NCI-H1436 treated with DMSO at 0.1 percent for 48 hours (cell line): ENCODE measurements around the gene POLR2J2.
"Not testable (repeated sequence)": the region's sequence is repeated elsewhere in the genome, so short reads cannot be mapped to it uniquely, and the experiment has no call there.

Experiments used
- DNase-seq: peaks from one replicate; lab custom pipeline; 2025; lab: John Stamatoyannopoulos, UW

POLR2J2 gene

GRCh38 chr7:102671166-102671955 lies at the start of gene POLR2J2:
Gene POLR2J2, minus strand, starts transcription at chr7:102671663. Its CDS starts 62 bp downstream, at chr7:102671601.
- not testable (repeated sequence) for DNase-seq

DNA sequence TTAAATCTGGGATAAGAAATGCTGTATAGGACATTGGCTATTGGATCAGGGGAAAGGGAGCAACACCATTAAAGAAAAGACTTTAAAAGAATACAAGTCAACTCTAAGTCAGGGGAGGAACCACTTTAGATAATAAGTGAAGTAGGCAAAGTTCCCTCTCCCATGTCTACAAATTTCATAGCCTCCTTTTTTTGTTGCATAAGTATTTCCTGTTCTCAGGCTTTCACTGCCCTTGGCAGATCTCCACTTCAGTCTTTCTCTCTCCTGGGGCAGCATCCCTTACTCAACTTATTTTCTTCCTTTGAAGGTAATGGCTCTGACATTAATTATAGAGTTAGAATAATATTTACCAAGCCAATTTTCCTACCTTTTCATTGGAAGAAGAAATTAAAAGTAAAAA lies 47.0 kb upstream of the POLR2J2 start:
- DNase-seq, result not testable (repeated sequence)

GRCh38 chr7:102715718-102716117 lies 44.3 kb upstream of the POLR2J2 start:
- DNase-seq, result not testable (repeated sequence)

- DNase-seq, result not testable (repeated sequence)
Measured at GRCh38 chr7:102714774-102715522, 43.5 kb upstream of the POLR2J2 start.

DNA sequence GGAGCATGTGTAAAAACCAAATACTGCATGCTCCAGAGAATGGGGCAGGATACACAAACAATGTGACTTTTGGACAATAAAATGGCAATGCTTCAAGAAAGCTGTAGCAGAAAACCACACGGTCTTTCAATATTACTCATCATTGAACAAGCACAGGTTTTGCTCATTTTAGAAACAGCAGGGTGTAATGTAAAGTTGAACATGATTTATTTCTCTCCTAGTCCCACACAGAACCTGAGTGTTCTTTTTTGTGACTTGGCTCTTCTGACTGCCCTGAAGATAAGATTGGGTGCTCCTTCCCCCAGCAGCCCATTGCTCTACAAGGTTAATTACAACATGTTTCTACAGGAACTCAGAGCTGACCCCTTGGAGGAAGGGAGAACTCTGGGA lies 42.2 kb upstream of the POLR2J2 start:
- DNase-seq, result not testable (repeated sequence)

- DNase-seq, result not testable (repeated sequence)
Measured at GRCh38 chr7:102713011-102713690, 41.7 kb upstream of the POLR2J2 start.

DNA sequence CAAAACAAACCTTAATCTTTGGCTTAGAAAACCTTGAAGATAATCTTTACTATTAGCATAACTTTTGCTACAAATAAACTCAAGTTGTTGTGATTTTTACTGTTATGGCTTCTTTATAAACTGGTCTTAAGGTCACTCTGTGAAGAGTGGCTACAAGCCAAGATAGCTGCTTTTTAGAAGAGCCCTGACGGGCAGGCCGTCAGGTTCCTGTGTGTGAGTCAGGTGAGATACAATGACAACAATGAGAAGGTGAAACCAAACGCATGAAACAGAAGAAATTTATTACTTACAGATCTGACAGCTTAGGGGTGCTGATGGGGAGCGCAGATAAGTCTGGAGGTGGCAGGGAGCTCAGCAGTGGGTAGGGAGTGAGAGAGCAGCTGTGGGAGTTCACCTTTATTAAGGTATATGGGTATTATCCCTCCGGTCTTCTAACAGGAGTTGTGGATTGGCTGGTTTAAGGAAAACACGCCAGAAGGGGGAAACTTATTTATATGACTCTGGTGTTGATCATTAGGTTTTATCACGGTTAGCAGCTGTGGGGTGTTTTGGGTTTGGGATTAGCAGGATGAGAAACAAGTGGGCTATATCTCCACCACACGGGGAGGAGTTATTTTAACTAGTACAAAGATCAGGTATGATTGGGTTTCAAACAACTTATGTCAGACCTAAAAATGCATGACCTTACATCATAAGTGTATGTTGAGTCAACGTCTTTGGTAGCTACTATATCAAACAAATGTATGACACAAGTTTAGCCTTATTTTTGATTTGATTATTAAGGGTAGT lies 27.7 kb upstream of the POLR2J2 start:
- DNase-seq, result not testable (repeated sequence)

GRCh38 chr7:102697642-102698512 lies 26.4 kb upstream of the POLR2J2 start:
- DNase-seq, result not testable (repeated sequence)

DNA sequence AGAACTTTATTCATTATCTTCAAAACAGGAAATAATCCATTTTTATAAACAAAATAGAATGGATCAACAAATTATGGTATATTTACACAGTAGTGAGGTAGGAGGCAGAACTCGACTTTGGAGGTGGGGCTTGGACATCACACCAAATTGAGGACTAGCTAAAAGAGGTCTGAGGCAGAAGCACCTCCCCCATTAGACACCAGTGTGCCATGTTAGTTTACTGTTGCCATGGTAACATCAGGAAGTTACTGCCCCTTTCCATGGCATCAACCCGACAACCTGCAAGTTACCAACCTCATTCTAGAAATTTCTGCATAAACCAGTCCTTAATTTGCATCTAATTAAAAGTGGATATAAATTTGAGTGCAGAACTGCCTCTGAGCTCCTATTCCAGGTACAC lies 24.5 kb upstream of the POLR2J2 start:
- not testable (repeated sequence) for DNase-seq

GRCh38 chr7:102695033-102695552 lies 23.6 kb upstream of the POLR2J2 start:
- DNase-seq, result not testable (repeated sequence)

DNA sequence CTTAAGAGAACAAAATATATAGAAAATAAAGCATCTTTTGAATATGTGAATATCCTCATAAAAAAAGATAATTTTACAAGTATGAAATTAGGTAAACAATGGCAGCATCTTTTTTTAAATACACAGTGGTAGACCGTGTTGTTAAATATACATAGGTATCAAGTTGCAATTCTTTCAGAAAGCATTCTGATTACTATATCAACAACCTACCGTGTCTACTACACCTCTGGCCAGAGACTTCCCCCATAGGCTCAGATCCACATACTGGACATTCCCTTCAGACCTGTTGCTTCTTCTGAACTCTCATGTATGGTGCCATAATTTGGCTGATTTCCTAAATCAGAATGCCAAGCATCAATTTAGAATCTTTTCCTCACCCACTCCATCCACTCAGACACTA lies 22.5 kb upstream of the POLR2J2 start:
- DNase-seq, result not testable (repeated sequence)

- not testable (repeated sequence) for DNase-seq
Measured at GRCh38 chr7:102690602-102691001, 19.1 kb upstream of the POLR2J2 start.

GRCh38 chr7:102689436-102690282 lies 18.2 kb upstream of the POLR2J2 start:
- DNase-seq, result not testable (repeated sequence)

DNA sequence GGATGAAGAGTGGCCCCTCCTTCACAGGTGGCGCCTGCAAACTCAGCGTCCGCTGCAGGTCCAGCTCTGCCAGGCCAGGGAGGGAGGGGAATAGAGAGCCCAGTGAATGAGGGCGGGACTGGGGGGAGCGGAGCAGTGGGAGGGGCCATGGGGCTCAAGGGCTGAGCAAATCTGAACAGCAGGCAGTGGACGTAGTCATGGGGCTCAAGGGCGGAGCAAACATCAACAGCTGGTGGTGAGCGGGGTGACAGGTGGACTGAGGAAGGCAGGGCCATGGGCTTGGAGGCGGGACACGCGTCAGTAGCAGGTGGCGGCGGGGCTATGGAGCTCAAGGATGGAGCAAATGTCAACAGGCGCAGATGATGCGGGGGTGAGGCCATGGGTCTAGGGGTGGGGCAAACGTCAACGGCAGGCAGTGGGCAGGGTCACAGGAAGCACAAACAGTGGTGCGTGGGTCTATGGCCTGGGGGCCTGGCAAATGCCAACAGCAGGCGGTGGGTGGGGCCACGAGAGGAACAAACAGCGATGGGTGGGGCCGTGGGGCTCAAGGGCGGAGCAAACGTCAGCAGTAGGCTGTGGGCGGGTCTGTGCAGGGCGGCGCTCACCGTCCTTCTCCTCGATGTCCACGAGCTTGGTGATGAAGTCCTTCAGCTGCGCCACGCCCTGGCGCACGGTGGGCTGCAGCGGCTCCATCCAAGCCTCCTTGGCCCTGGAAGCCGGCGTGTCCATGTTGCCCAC lies 17.0 kb upstream of the POLR2J2 start:
- not testable (repeated sequence) for DNase-seq

- not testable (repeated sequence) for DNase-seq
Measured at GRCh38 chr7:102682560-102682959, 11.1 kb upstream of the POLR2J2 start.

DNA sequence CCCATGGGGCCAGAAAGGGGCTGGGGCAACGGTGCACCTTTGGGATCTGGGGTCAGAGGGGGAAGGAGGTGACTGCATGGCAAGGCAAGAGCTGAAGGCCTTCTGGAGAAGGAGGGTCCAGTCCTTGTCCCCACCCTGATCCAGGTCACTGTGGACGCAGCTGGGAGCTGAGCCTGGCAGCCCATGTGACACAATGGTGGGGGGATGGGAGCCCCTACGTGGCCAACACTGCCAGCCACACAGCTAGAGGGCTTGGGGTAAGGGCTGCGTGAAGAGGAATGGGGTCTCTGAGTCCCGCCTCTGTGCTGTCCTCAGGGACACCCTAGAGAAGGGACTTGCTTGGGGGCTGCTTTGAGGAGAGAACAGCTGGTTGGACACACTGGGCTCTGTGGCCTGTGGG lies 9.3 kb upstream of the POLR2J2 start:
- DNase-seq, result not testable (repeated sequence)

DNA sequence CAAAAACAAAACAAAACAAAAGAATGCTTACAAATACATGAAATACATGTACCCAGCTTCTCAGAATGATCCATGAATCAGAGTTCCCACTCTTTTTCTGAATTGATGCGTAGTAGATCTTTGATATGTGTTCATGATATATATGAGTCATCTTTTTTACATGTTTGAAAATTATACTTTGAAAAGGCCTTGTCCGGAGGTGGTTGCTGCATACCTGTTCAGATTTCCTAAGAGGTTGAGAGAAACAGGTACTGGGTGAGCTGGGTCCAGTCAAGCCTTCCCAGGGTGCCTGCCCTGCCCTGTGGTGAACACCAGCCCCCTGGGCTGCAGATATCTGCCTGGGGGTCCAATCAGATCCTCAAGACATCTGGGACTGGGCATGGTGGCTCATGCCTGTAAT lies 4.1 kb upstream of the POLR2J2 start:
- DNase-seq, result not testable (repeated sequence)

DNA sequence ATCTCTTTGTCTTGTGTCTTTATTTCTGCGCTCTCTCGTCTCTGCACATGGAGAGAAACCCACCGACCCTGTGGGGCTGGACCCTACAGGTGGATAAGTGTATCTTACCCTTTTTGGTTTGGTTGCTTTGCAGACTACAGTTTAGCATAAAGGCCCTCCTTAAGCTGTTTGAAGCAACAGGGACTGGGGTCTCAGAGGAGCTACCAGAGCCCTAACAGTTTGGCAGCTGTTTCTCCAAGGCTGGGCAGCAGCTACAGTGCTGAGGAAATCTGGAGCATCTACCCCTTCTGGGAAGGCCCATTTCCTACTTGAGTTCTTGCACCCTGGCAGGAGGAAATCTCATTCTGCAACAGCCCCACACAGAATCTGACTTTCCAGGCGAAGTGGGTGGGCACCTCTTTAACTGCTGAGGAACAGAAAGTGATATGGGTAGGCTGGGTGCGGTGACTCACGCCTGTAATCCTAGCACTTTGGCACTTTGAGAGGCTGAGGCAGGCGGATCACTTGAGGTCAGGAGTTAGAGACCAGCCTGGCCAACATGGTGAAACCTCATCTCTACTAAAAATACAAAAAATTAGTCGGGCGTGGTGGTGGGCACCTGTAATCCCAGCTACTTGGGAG lies 2.1 kb upstream of the POLR2J2 start:
- DNase-seq, result not testable (repeated sequence)
